Keratinocyte (primary cell): ENCODE data around the gene GPR39. TPM values are rescaled to one million over a fixed set of nuclear protein-coding genes. Genes with fewer than 3 reads are reported as not detected.

Experiments used
- DNase-seq: peaks from one replicate; pipeline ENCODE4 v3.0.0-alpha.2; 2011; ENCODE audit warnings: low read depth, missing footprints, low spot score
- FAIRE-seq: peaks from 2 replicates; lab custom pipeline; 2011; peaks lifted over from hg19 to GRCh38; lab: Jason Lieb, UNC
- H2AFZ ChIP-seq: 2 replicates; pipeline ENCODE4 v1.6.0; 2012; ENCODE audit warnings: low read length, control low read depth, inconsistent platforms; ENCODE audit not compliant: control insufficient read depth
- H3K27ac ChIP-seq: 2 replicates; pipeline ENCODE4 v1.5.1; 2011; ENCODE audit warnings: low read length; ENCODE audit not compliant: control insufficient read depth, insufficient read depth
- H3K27me3 ChIP-seq: 3 replicates; pipeline ENCODE4 v1.6.0; 2011; ENCODE audit warnings: low read length; ENCODE audit not compliant: control insufficient read depth, insufficient read depth; ENCODE audit errors: extremely low read depth
- H3K36me3 ChIP-seq, 2 experiments: 2 replicates in 1 of 2; 3 replicates in 1 of 2; pipeline ENCODE4 v1.5.1; 2011; ENCODE audit warnings: low read length in 2 of 2, mild to moderate bottlenecking in 1 of 2; ENCODE audit not compliant: control insufficient read depth in 2 of 2, insufficient read depth in 2 of 2; ENCODE audit errors: extremely low read depth in 1 of 2
- H3K4me1 ChIP-seq: 3 replicates; pipeline ENCODE4 v1.5.1; 2011; ENCODE audit warnings: low read length; ENCODE audit not compliant: control insufficient read depth, insufficient read depth; ENCODE audit errors: extremely low read depth
- H3K4me2 ChIP-seq: 3 replicates; pipeline ENCODE4 v1.6.0; 2011; ENCODE audit warnings: low read depth, low read length; ENCODE audit not compliant: control insufficient read depth, insufficient read depth; ENCODE audit errors: extremely low read depth
- H3K4me3 ChIP-seq, 3 experiments: fragments of 200-600 bp in 1 of 3; sonication (generic) in 1 of 3; 2 replicates in 2 of 3; 3 replicates in 1 of 3; pipeline ENCODE4 v1.5.1; 2011 to 2016; ENCODE audit warnings: low read length in 3 of 3, mild to moderate bottlenecking in 3 of 3, control low read depth in 2 of 3, inconsistent platforms in 1 of 3, low read depth in 1 of 3, mixed read lengths in 1 of 3, mixed run types in 1 of 3, moderate library complexity in 1 of 3; ENCODE audit not compliant: control insufficient read depth in 2 of 3, insufficient read depth in 2 of 3; ENCODE audit errors: extremely low read depth in 1 of 3
- H3K79me2 ChIP-seq: 2 replicates; pipeline ENCODE4 v1.6.0; 2012; ENCODE audit warnings: low read length; ENCODE audit not compliant: control insufficient read depth, insufficient read depth
- H3K9ac ChIP-seq: 3 replicates; pipeline ENCODE4 v1.6.0; 2011; ENCODE audit warnings: low read length; ENCODE audit not compliant: control insufficient read depth, insufficient read depth; ENCODE audit errors: extremely low read depth
- H3K9me1 ChIP-seq: 3 replicates; pipeline ENCODE4 v1.6.0; 2011; ENCODE audit warnings: low read length; ENCODE audit not compliant: control insufficient read depth, insufficient read depth; ENCODE audit errors: extremely low read depth
- H3K9me3 ChIP-seq: 2 replicates; pipeline ENCODE4 v1.5.1; 2012; ENCODE audit warnings: low read depth, low read length; ENCODE audit not compliant: control insufficient read depth
- H4K20me1 ChIP-seq: 3 replicates; pipeline ENCODE4 v1.6.0; 2011; ENCODE audit warnings: low read length; ENCODE audit not compliant: control insufficient read depth, insufficient read depth; ENCODE audit errors: extremely low read depth
- EZH2 ChIP-seq: IDR thresholded peaks from one replicate; pipeline ENCODE4 v1.6.1; 2012; ENCODE audit warnings: inconsistent platforms, mild to moderate bottlenecking, low read length, moderate library complexity
- dilution Hi-C: fragments of 300-500 bp; cut with MboI; formaldehyde crosslinking; loops from one replicate; pipeline ENCODE4 v1.7.0; 2020; ENCODE audit warnings: low sequenced_read_pairs; ENCODE audit not compliant: extremely low pct_ligation_motif_present
- polyA plus RNA-seq, 5 experiments: library from polyadenylated mRNA; depleted of rRNA in 3 of 5; stranded (reverse) in 3 of 5; stranded (forward) in 1 of 5; unstranded in 1 of 5; fragments of >200 nt; gene quantifications; 1 replicate in 1 of 5; 2 replicates in 3 of 5; 3 replicates in 1 of 5; pipeline versions ENCODE4 v1.2.1 to v1.2.3, GENCODE V29; 2011 to 2012; ENCODE audit warnings: missing spikeins in 2 of 5, low read depth in 1 of 5, low replicate concordance in 1 of 5
- TF ChIP-seq, protein P1 (sequence below), 3 experiments: IDR thresholded peaks in 1 of 3; conservative IDR thresholded peaks in 1 of 3; optimal IDR thresholded peaks in 1 of 3; 2 replicates in 2 of 3; 3 replicates in 1 of 3; pipeline versions ENCODE3 to v1.5.1; 2011; ENCODE audit warnings: low read length in 3 of 3, mild to moderate bottlenecking in 3 of 3, moderate library complexity in 2 of 3, control low read depth in 1 of 3, inconsistent platforms in 1 of 3; ENCODE audit not compliant: insufficient read depth in 2 of 3; ENCODE audit errors: extremely low read depth in 1 of 3

GPR39 gene
- polyA plus RNA-seq, 1 donor (not counting 4 experiments of a cell fraction or from before 2014, with no cell fraction given) = 4.7 TPM

DNA sequence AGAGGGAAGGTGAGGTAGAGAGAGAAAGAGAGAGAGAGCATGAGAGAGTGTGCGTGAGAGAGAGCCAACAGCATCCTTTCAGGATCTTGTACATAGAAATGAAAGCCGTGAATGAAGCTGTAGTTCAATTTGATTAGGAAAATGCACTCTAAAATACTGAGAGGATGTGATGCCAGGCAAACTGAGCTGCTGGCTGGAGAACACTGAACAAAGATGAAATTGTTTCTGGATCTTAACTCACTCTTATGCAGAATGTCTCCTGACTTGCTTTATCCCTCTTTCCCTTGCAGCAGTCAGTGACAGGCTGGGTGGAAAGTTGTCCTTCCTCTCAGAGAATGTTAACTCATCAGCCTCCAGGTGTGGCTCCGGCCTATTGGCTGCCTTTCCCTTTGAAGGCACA lies 242.7 kb downstream of the GPR39 start:
- no peak overlapping the region for H3K9ac ChIP-seq
- H3K9me1 ChIP-seq = no peaks in the 10 kb centered on the region
- H3K9me3 ChIP-seq = no peaks in the 10 kb centered on the region
- no peaks in the 10 kb centered on the region for H3K27me3 ChIP-seq
- no peak overlapping the region for H3K4me2 ChIP-seq
- no peak overlapping the region for H3K27ac ChIP-seq
- no peaks in the 10 kb centered on the region for H3K36me3 ChIP-seq
- no peak for TF ChIP-seq EZH2
- TF ChIP-seq, protein P1, sequence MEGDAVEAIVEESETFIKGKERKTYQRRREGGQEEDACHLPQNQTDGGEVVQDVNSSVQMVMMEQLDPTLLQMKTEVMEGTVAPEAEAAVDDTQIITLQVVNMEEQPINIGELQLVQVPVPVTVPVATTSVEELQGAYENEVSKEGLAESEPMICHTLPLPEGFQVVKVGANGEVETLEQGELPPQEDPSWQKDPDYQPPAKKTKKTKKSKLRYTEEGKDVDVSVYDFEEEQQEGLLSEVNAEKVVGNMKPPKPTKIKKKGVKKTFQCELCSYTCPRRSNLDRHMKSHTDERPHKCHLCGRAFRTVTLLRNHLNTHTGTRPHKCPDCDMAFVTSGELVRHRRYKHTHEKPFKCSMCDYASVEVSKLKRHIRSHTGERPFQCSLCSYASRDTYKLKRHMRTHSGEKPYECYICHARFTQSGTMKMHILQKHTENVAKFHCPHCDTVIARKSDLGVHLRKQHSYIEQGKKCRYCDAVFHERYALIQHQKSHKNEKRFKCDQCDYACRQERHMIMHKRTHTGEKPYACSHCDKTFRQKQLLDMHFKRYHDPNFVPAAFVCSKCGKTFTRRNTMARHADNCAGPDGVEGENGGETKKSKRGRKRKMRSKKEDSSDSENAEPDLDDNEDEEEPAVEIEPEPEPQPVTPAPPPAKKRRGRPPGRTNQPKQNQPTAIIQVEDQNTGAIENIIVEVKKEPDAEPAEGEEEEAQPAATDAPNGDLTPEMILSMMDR (optimal IDR thresholded peaks at IDR 0.05 in 1 of 3, IDR thresholded peaks at IDR 0.05 in 1 of 3, conservative IDR thresholded peaks at IDR 0.05 in 1 of 3; ENCODE audit: extremely low read depth in 1 of 3, insufficient read depth in 2 of 3, low read length in 3 of 3) = no peak
- no peak overlapping the region for H3K4me3 ChIP-seq
- H3K79me2 ChIP-seq = no peaks in the 10 kb centered on the region
- peaks cover 3% of the 10 kb centered on the region for H3K4me1 ChIP-seq
- no peak for FAIRE-seq
- dilution Hi-C loops = no loop called here
- no peak for DNase-seq
- H4K20me1 ChIP-seq = no peaks in the 10 kb centered on the region
- no peak overlapping the region for H2AFZ ChIP-seq

DNA sequence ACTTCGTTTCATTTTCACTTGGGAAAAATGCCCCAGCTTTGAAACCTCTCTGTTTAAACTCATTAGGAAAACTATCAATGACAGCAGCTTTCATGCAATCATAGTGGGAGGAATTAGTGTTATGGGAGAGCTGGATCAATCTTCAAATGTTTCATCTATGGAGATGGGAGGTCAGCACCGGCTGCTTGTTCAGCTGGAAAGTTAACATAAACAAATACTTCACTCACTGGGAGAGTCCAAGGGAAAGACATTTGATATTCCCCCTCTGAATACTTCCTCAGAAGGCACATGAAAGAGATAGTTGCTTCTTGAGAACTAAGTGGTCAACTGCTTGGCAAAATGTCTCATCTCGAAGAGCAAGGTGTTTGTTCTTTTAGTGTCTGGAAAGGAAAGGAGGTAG lies 246.1 kb downstream of the GPR39 start:
- H4K20me1 ChIP-seq = no peaks in the 10 kb centered on the region
- H3K9me3 ChIP-seq = no peaks in the 10 kb centered on the region
- FAIRE-seq (no peak), DNase-seq (no peak)
- no peak overlapping the region for H3K4me3 ChIP-seq
- no peak overlapping the region for H3K4me2 ChIP-seq
- no peak overlapping the region for H3K27ac ChIP-seq
- dilution Hi-C loops = no loop called here
- H3K9me1 ChIP-seq = no peaks in the 10 kb centered on the region
- no peak for TF ChIP-seq EZH2
- TF ChIP-seq, protein P1 (optimal IDR thresholded peaks at IDR 0.05 in 1 of 3, IDR thresholded peaks at IDR 0.05 in 1 of 3, conservative IDR thresholded peaks at IDR 0.05 in 1 of 3; ENCODE audit: extremely low read depth in 1 of 3, insufficient read depth in 2 of 3, low read length in 3 of 3) = no peak
- H2AFZ ChIP-seq = no peak overlapping the region
- no peak overlapping the region for H3K9ac ChIP-seq
- no peaks in the 10 kb centered on the region for H3K4me1 ChIP-seq
- H3K27me3 ChIP-seq = peaks cover 9% of the 10 kb centered on the region
- no peaks in the 10 kb centered on the region for H3K36me3 ChIP-seq
- no peaks in the 10 kb centered on the region for H3K79me2 ChIP-seq
